Esophagus squamous epithelium (tissue), 5 donors: ENCODE results near the gene TRH. TPM values are rescaled to one million over a fixed set of nuclear protein-coding genes. Genes with fewer than 3 reads are reported as not detected.

Experiments
- DNase-seq: peaks from one replicate; lab custom pipeline; 2025; lab: John Stamatoyannopoulos, UW
- H3K27ac ChIP-seq, 4 donors: fragments of 200-600 bp; sonication (generic); one replicate each; pipeline ENCODE4 v1.5.1; 2016 to 2019; ENCODE audit warnings: mild to moderate bottlenecking in 1 of 4
- H3K27me3 ChIP-seq, 4 donors: fragments of 200-600 bp; sonication (generic); 1 replicate in 3 of 4; 2 replicates in 1 of 4; pipeline versions ENCODE4 v1.5.1 to v1.6.0; 2017 to 2021; ENCODE audit warnings: antibody characterized with exemption in 1 of 4
- H3K36me3 ChIP-seq, 3 donors: fragments of 200-600 bp; sonication (generic); one replicate each; pipeline ENCODE4 v1.5.1; 2016 to 2019
- H3K4me1 ChIP-seq, 3 donors: fragments of 200-600 bp; sonication (generic); one replicate each; pipeline ENCODE4 v1.5.1; 2017 to 2019
- H3K4me3 ChIP-seq, 4 donors: fragments of 200-600 bp; sonication (generic); 1 replicate in 3 of 4; 2 replicates in 1 of 4; pipeline ENCODE4 v1.5.1; 2016 to 2019; ENCODE audit warnings: mild to moderate bottlenecking in 2 of 4, moderate library complexity in 1 of 4
- H3K9me3 ChIP-seq, 3 donors: fragments of 200-600 bp; sonication (generic); one replicate each; pipeline ENCODE4 v1.5.1; 2016 to 2019
- POLR2A ChIP-seq, 4 donors: fragments of 450-650 bp; IDR thresholded peaks; one replicate each; pipeline ENCODE4 v1.6.1; 2017; ENCODE audit warnings: antibody characterized with exemption in 4 of 4, mild to moderate bottlenecking in 4 of 4, moderate library complexity in 3 of 4
- WGBS, 2 donors: methylation state at CpG; one replicate each; pipeline ENCODE4 v1.1.5; 2018; 5-methylcytosine and 5-hydroxymethylcytosine counted together
- intact Hi-C: fragments of 100-400 bp; cut with DNase I; formaldehyde crosslinking; loops from one replicate; pipeline ENCODE4 v1.15.0; 2022
- total RNA-seq, 4 donors: library from RNA; depleted of rRNA; stranded (reverse); fragments of >200 nt; gene quantifications; one replicate each; pipeline ENCODE4 v1.1.0, GENCODE V29; 2016
- TF ChIP-seq, protein P1 (sequence below), 6 experiments: fragments of 450-650 bp in 4 of 6; fragments of 200-600 bp in 2 of 6; sonication (generic) in 2 of 6; IDR thresholded peaks; one replicate each; pipeline ENCODE4 v1.5.1; 2016 to 2019; ENCODE audit warnings: antibody characterized with exemption in 6 of 6, mild to moderate bottlenecking in 4 of 6, moderate library complexity in 4 of 6
- donor health status: DM: yes; HTN: yes; CAD: no.

Gene TRH
- total RNA-seq, 4 donors from 2014 or later: not detected

DNA sequence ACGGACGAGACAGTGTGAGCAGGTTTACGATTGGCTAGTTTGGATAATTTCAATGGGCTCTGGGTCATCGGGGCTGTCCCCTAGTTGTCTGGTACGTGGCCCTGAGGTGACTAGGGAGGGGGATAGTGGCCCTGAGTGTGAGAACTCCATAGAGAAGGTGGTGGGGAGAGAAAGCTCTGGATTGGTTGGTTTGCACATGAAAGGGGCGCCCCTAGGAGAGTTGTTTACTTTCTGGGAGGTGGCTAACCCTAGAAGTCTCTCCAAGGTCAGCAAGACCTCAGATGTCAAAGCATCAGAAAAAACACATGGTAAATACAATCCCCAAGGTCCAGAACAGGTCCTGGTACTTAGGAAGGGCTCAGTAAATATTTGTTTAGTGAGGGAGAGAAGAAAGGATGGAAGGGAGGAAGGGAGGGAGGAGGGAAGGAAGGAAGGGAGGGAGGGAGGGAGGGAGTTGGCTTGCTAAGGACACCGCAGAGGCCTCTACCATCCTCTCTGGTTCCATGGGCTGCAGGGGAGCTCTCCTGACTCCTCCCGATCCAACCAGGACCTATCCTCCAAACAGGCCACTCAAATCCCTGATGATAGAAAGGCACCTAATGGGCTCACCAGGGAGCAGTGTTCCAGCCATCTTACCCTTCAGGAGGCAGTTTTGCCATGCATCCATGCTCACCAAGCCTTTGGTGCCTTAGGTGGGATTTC is 3.0 kb upstream of the TRH start:
- peaks cover 14 to 19% (median 15%) of the 10 kb centered on the region in 3 donors for H3K4me1 ChIP-seq
- TF ChIP-seq POLR2A (IDR thresholded peaks at IDR 0.05): no peak
- TF ChIP-seq, protein P1, sequence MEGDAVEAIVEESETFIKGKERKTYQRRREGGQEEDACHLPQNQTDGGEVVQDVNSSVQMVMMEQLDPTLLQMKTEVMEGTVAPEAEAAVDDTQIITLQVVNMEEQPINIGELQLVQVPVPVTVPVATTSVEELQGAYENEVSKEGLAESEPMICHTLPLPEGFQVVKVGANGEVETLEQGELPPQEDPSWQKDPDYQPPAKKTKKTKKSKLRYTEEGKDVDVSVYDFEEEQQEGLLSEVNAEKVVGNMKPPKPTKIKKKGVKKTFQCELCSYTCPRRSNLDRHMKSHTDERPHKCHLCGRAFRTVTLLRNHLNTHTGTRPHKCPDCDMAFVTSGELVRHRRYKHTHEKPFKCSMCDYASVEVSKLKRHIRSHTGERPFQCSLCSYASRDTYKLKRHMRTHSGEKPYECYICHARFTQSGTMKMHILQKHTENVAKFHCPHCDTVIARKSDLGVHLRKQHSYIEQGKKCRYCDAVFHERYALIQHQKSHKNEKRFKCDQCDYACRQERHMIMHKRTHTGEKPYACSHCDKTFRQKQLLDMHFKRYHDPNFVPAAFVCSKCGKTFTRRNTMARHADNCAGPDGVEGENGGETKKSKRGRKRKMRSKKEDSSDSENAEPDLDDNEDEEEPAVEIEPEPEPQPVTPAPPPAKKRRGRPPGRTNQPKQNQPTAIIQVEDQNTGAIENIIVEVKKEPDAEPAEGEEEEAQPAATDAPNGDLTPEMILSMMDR (IDR thresholded peaks at IDR 0.05): no peak
- intact Hi-C loops: no loop called here
- no peaks in the 10 kb centered on the region for H3K9me3 ChIP-seq
- H3K36me3 ChIP-seq: no peaks in the 10 kb centered on the region
- peaks cover 12 to 47% (median 19%) of the 10 kb centered on the region in 4 donors for H3K27me3 ChIP-seq
- 54 to 56% methylated on average over 8 of the region's 8 CpGs for WGBS, 2 donors
- DNase-seq: no peak
- no peak overlapping the region for H3K27ac ChIP-seq
- H3K4me3 ChIP-seq: no peak overlapping the region

DNA sequence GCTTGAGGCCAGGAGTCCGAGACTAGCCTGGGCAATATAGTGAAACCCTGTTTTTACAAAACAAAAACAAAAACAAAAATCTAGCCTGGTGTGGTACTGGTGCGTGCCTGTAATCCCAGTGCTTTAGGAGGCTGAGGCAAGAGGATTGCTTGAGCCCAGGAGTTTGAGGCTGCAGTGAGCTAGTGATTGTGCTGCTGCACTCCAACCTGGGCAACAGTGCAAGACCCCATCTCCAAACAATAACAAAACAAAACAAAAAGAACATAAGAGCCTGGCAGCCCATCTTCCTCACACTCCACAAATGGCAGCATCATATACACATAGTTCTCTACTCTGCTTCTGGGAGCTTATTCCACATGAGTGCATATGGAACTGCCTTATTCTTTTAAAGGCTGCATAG is 2.2 kb upstream of the TRH start:
- TF ChIP-seq, protein P1 (IDR thresholded peaks at IDR 0.05): no peak
- no peak for TF ChIP-seq POLR2A (IDR thresholded peaks at IDR 0.05)
- no peaks in the 10 kb centered on the region for H3K36me3 ChIP-seq
- 80 to 85% methylated on average over 2 of the region's 2 CpGs for WGBS, 2 donors

DNA sequence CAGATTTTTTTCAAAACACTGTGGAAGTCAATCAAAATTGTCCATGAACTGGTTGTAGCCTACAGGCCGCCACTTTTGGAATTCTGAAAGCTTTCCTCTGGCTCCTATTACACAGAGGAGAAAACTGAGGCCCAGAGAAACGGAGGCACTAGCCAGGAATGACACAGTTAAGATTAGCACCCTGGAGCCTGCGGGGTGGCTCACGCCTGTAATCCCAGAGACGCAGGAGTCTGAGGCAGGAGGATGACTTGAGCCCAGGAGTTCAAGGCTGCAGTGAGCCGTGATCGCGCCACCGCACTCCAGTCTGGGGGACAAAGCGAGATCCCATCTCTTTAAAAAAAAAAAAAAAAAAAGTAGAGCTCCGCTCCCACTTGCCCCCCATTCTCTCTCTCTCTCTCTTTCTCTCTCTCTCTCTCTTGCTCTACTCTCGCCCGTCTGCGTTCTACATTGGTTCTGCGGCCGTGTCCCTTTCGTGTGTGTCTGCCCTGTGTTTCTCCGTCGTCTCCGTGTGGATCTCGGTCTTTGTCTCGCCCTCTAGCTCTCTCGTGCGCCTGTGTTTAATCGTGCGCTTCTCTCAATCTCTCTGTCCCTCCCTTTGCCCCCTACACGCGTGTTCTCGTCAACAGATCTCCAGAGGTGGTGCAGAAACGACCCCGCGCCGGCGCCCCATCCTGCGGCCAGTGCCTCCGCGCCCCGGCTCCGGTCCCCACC is 512 bp upstream of the TRH start:
- WGBS, 2 donors: 58 to 62% methylated on average over 26 to 29 of the region's 39 CpGs
- Histone ChIP-seq H3K9me3 (no peaks in the 10 kb centered on the region), H3K27me3 (peaks cover 12 to 70% (median 25%) of the 10 kb centered on the region in 4 donors), H3K36me3 (no peaks in the 10 kb centered on the region), H3K27ac (no peak overlapping the region), H3K4me1 (peaks cover 14 to 19% (median 15%) of the 10 kb centered on the region in 3 donors), H3K4me3 (peak overlapping the region in 2 of 4 donors; percentile 28 to 52)
- TF ChIP-seq, protein P1 (IDR thresholded peaks at IDR 0.05): no peak
- DNase-seq: no peak
- intact Hi-C loops: no loop called here

More for the DNA sequence above, 2.2 kb upstream of the TRH start:
- Histone ChIP-seq H3K4me3 (no peak overlapping the region), H3K9me3 (no peaks in the 10 kb centered on the region), H3K4me1 (peaks cover 14 to 19% (median 15%) of the 10 kb centered on the region in 3 donors), H3K27ac (no peak overlapping the region), H3K27me3 (peaks cover 12 to 55% (median 24%) of the 10 kb centered on the region in 4 donors)
- no peak for DNase-seq
- intact Hi-C loops: no loop called here

DNA sequence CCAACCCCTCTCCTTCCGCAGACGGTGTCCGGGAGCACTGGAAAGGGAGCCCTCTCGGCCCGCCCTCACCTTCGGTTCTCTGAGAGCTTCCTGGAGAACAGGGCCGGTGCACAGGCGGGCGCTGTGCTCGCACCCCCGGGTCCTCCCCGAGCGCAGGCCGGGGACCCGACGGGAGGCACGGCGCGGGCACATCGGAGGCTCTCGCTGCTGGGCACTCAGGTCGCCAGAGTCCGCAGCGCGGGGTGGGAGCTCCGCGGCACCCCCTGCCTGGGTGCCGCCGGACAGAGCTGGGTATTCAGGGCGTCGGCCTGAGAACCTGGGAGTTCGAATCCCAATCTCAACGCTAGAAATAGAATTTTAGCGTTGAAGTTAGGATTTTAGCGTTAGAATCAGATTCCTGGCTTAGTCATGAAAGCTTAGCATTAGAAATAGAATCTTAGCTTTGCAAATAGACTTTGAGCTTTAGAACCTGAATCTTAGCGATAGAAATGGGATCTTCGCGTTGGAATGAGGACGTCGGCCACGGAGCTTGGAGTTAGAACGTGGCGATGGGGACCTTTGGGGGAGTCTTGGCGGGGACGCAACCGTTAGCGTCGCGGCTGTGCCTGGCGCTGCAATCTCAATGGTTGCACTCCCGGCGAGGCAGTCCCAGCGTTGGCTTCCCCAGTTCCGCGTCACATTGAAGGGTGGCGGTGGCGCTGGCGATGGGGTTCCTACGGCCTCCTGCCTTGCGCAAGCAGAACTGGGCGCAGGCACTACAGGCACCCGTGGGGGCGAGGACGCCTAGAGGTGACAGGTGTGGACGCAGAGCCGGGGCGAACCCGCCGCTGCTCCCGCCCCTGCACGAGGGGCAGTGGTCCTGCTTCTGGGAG is 549 bp downstream of the TRH start:
- H3K27me3 ChIP-seq: peaks cover 12 to 81% (median 25%) of the 10 kb centered on the region in 4 donors

More for the DNA sequence above, 549 bp downstream of the TRH start:
- Histone ChIP-seq H3K4me1 (peaks cover 14 to 19% (median 15%) of the 10 kb centered on the region in 3 donors), H3K27ac (no peak overlapping the region), H3K4me3 (peak overlapping the region in 3 of 4 donors; percentile 14 to 52 (median 28)), H3K36me3 (no peaks in the 10 kb centered on the region), H3K9me3 (no peaks in the 10 kb centered on the region)
- intact Hi-C loops: no loop called here
- TF ChIP-seq POLR2A (IDR thresholded peaks at IDR 0.05): no peak
- TF ChIP-seq, protein P1 (IDR thresholded peaks at IDR 0.05): no peak
- WGBS, 2 donors: 1 to 11% methylated on average over 23 to 32 of the region's 71 CpGs
- DNase-seq: no peak
